BE2C (cell line): ENCODE results near the gene KLHDC7A.

Experiments
- DNase-seq: peaks from one replicate; pipeline ENCODE4 v3.0.0-alpha.2; 2020
- H3K27me3 ChIP-seq: fragments of 250-450 bp; sonication (Bioruptor Pico); 2 replicates; pipeline ENCODE4 v1.5.1; 2020; ENCODE audit warnings: mild to moderate bottlenecking
- H3K36me3 ChIP-seq: fragments of 250-450 bp; sonication (Bioruptor Pico); 2 replicates; pipeline ENCODE4 v1.5.1; 2020; ENCODE audit warnings: mild to moderate bottlenecking
- H3K4me1 ChIP-seq: fragments of 250-450 bp; sonication (Bioruptor Pico); 2 replicates; pipeline ENCODE4 v1.5.1; 2020
- H3K4me3 ChIP-seq: 2 replicates; pipeline ENCODE4 v1.5.1; 2011; ENCODE audit warnings: low read depth, low read length
- H3K9me3 ChIP-seq: fragments of 250-450 bp; sonication (Bioruptor Pico); 2 replicates; pipeline ENCODE4 v1.5.1; 2020
- TF ChIP-seq, protein P1 (sequence below): IDR thresholded peaks from 2 replicates; pipeline ENCODE4 v1.5.1; 2012; ENCODE audit warnings: mild to moderate bottlenecking, low read depth, low read length

The KLHDC7A gene

DNA sequence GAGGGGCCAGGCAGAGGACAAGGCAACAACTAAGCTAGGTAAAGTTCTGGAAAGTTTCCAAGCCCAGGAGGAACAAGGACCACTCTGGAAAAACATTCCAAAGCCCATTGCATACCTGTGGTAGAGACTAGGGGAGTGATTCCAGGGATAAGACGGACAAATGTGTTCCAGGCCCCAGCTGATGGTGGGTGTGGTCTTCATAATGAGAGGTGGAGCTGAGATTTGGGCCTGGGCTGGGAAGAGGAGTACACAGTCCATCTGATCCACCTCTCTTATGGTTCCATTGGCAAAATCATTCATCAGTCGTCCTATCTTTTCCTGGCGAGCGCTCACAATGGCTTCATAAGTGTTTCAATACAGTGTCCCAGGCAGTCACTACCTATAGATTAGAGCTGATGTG, 4.5 kb downstream of the KLHDC7A start:
- Histone ChIP-seq H3K27me3 (no peaks in the 10 kb centered on the region), H3K36me3 (no peaks in the 10 kb centered on the region), H3K9me3 (no peaks in the 10 kb centered on the region), H3K4me3 (no peak overlapping the region), H3K4me1 (no peaks in the 10 kb centered on the region)
- TF ChIP-seq, protein P1, sequence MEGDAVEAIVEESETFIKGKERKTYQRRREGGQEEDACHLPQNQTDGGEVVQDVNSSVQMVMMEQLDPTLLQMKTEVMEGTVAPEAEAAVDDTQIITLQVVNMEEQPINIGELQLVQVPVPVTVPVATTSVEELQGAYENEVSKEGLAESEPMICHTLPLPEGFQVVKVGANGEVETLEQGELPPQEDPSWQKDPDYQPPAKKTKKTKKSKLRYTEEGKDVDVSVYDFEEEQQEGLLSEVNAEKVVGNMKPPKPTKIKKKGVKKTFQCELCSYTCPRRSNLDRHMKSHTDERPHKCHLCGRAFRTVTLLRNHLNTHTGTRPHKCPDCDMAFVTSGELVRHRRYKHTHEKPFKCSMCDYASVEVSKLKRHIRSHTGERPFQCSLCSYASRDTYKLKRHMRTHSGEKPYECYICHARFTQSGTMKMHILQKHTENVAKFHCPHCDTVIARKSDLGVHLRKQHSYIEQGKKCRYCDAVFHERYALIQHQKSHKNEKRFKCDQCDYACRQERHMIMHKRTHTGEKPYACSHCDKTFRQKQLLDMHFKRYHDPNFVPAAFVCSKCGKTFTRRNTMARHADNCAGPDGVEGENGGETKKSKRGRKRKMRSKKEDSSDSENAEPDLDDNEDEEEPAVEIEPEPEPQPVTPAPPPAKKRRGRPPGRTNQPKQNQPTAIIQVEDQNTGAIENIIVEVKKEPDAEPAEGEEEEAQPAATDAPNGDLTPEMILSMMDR: no peak
- no peak for DNase-seq

DNA sequence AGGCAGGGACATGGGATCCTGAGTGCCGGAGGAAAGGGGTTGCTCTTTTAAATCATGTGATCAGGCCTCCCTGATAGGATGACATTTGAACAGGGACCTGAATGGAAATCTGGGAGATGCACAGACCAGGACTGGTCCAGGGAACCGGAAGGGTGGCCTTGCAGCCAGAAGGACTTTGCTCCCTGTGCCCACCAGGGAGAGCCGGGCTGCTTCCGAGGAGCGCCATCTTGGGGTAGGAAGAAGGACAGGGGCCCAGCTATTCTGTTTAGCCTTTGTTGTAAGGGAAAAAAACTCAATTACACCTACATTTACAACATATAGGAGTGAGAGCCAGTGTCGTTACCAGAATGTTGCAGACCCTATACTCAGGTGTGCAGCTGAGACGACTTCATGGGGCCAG, 5.5 kb downstream of the KLHDC7A start:
- H3K27me3 ChIP-seq: no peaks in the 10 kb centered on the region
- no peaks in the 10 kb centered on the region for H3K9me3 ChIP-seq
- TF ChIP-seq, protein P1: peak; percentile 51
- no peaks in the 10 kb centered on the region for H3K4me1 ChIP-seq
- no peaks in the 10 kb centered on the region for H3K36me3 ChIP-seq
- H3K4me3 ChIP-seq: no peak overlapping the region
- peak; percentile 20 for DNase-seq

DNA sequence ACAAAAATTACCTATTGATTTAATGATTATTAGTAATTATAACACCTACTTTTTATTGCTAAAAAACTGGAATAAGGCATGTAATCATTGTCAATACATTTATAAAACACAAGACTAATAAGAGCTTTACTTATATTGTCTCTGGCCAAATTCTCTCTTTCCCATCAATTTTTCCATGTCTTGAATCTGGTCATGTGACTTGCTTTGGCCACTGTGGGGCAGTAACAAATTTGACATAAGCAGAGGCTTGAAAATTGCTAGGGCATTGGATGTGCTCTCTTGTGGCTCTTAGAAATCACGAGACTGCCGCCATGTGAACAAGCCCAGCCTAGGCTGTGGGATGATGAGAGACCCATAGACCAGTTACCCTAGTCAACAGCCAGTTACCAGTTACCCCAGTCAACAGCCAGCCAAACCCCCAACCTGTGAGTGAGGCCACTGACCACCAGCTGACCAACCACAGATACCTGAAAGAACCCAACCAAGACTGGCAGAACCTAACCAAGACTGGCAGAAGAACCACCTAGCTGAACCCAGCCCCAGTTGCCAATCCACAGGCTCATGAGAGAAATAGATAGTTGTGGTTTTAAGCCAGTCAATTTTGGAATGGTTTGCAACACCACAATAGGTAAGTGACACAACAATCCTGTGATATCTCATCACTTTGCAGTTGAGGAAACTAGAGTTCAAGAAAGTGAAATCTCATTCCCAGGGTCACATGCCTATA, 8.8 kb downstream of the KLHDC7A start:
- H3K36me3 ChIP-seq: no peaks in the 10 kb centered on the region
- H3K9me3 ChIP-seq: no peaks in the 10 kb centered on the region
- DNase-seq: no peak
- H3K4me3 ChIP-seq: no peak overlapping the region
- no peaks in the 10 kb centered on the region; the same call in 1 of the 2 replicates for H3K27me3 ChIP-seq
- no peaks in the 10 kb centered on the region for H3K4me1 ChIP-seq
- TF ChIP-seq, protein P1: no peak

DNA sequence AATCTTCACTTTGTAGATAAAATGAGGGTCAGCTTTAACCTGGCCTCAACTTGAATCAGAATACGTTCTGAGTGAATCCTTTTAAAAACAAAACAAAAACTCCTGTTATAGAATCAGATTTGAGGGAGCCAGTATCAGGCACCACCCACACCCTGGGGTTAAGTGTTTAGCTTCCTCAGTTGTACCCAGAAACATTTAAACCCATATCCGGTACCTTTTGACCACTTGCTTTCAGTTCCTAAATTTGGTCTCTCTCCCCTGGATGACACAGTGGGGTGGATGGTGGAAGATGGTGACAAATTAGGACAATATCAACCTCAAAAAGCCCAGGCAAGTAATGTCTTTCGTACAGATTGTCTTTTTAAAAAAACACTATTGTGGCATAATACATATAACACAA, 10.4 kb downstream of the KLHDC7A start:
- H3K9me3 ChIP-seq: no peaks in the 10 kb centered on the region
- H3K36me3 ChIP-seq: no peaks in the 10 kb centered on the region
- TF ChIP-seq, protein P1: no peak
- no peak for DNase-seq
- no peak overlapping the region for H3K4me3 ChIP-seq
- H3K27me3 ChIP-seq: no peaks in the 10 kb centered on the region; the same call in 1 of the 2 replicates
- H3K4me1 ChIP-seq: no peaks in the 10 kb centered on the region

DNA sequence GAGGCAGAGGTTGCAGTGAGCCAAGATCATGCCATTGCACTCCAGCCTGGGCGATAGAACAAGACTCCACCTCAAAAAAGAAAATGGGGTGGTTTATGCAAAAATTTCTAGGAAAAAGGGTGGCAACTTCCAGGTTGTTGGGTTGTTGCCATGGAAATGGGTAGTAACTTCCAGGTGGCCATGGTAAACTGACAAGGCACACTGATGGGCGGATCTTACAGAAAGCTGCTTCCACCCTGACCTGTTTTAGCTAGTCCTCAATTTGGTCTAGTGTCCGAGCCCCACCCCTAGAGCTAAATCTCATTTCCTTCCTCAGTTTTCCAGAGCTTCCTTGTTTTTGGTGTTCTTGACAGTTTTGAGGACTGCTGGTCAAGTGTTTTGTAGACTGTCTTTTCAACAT, 13.6 kb downstream of the KLHDC7A start:
- Histone ChIP-seq H3K4me3 (no peak overlapping the region), H3K9me3 (no peaks in the 10 kb centered on the region), H3K27me3 (no peaks in the 10 kb centered on the region; the same call in 1 of the 2 replicates), H3K4me1 (no peaks in the 10 kb centered on the region), H3K36me3 (no peaks in the 10 kb centered on the region)
- DNase-seq: no peak
- TF ChIP-seq, protein P1: no peak

DNA sequence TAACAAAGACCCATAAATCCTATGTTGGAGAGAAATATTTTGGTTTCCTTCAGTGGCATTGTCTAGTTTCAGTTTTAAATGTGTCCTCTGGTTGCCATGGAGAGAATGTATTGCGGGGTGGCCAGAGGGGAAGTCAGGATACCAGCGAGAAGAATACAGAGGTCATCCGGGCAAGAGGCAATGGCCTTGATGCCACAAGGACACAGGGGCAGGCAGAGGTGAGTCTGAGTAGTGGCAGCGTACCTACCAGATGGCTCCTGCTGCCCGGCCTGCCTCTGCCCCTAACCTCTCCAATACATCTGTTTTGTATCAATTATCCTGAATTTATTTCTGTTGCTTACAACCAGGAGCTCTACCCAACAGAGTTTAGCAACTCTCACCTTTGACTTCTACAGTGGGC, 14.9 kb downstream of the KLHDC7A start:
- Histone ChIP-seq H3K27me3 (no peaks in the 10 kb centered on the region; the same call in 1 of the 2 replicates), H3K4me3 (no peak overlapping the region), H3K4me1 (no peaks in the 10 kb centered on the region), H3K36me3 (no peaks in the 10 kb centered on the region), H3K9me3 (no peaks in the 10 kb centered on the region)
- TF ChIP-seq, protein P1: no peak
- DNase-seq: no peak
